OCI-LY3 (cell line): ENCODE results near the gene PLEK.

Source experiments
- EZH2phosphoT487 ChIP-seq: fragments of 200-600 bp; shearing (Covaris generic); IDR thresholded peaks from 2 replicates; pipeline ENCODE4 v1.6.1; 2018; ENCODE audit warnings: antibody characterized with exemption, mixed run types, low read depth
- TF ChIP-seq, protein P1 (sequence below): fragments of 200-600, 300-600 bp; sonication (generic); IDR thresholded peaks from 2 replicates; pipeline ENCODE4 v1.5.1; 2014; ENCODE audit warnings: antibody characterized with exemption, low read length, low read depth

DNA sequence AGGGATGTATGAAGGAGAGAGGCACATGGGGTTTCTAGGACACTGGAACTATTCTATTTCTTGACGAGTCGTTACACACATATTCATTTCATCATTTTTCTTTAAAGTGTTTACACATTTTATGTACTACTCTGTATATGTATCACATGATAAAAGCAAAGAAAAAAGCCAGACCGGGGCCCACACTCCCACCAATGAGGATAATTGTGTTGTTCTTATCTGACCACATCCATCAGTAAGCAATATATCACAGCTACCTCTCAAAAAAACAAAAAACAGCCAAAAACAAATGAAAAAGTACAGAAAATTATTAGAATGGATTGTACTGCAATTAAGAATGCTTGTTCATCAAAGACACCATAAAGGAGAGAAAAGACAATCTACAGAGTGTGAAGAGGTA is 31.2 kb upstream of the PLEK start:
- TF ChIP-seq, protein P1, sequence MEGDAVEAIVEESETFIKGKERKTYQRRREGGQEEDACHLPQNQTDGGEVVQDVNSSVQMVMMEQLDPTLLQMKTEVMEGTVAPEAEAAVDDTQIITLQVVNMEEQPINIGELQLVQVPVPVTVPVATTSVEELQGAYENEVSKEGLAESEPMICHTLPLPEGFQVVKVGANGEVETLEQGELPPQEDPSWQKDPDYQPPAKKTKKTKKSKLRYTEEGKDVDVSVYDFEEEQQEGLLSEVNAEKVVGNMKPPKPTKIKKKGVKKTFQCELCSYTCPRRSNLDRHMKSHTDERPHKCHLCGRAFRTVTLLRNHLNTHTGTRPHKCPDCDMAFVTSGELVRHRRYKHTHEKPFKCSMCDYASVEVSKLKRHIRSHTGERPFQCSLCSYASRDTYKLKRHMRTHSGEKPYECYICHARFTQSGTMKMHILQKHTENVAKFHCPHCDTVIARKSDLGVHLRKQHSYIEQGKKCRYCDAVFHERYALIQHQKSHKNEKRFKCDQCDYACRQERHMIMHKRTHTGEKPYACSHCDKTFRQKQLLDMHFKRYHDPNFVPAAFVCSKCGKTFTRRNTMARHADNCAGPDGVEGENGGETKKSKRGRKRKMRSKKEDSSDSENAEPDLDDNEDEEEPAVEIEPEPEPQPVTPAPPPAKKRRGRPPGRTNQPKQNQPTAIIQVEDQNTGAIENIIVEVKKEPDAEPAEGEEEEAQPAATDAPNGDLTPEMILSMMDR = no peak
- no peak for TF ChIP-seq EZH2phosphoT487
